RWPE2 (cell line): ENCODE measurements around the gene CRYBA4.

ENCODE experiments used
- ATAC-seq: fragments of 200-7000 bp; cut with Tn5 transposase; 3 replicates; pipeline ENCODE4 v1.9.1; 2021; ENCODE audit warnings: low read depth
- DNase-seq: peaks from one replicate; pipeline ENCODE4 v3.0.0-alpha.2; 2020; ENCODE audit warnings: low spot score
- H3K27ac ChIP-seq: fragments of 450-650 bp; 2 replicates; pipeline ENCODE4 v1.5.1; 2017; ENCODE audit warnings: mild to moderate bottlenecking; ENCODE audit not compliant: poor library complexity, severe bottlenecking
- H3K27me3 ChIP-seq: fragments of 250-450 bp; sonication (Bioruptor Pico); 2 replicates; pipeline ENCODE4 v1.5.1; 2021; ENCODE audit warnings: mild to moderate bottlenecking, moderate library complexity; ENCODE audit not compliant: insufficient read depth, poor library complexity, severe bottlenecking
- H3K36me3 ChIP-seq: fragments of 250-450 bp; sonication (Bioruptor Pico); 2 replicates; pipeline ENCODE4 v1.5.1; 2020; ENCODE audit warnings: low read depth, mild to moderate bottlenecking, moderate library complexity
- H3K4me1 ChIP-seq: fragments of 250-450 bp; sonication (Bioruptor Pico); 2 replicates; pipeline ENCODE4 v1.5.1; 2021; ENCODE audit warnings: mild to moderate bottlenecking, moderate library complexity; ENCODE audit not compliant: insufficient read depth, poor library complexity, severe bottlenecking
- H3K4me3 ChIP-seq: fragments of 250-450 bp; sonication (Bioruptor Pico); 2 replicates; pipeline ENCODE4 v1.5.1; 2021; ENCODE audit warnings: mild to moderate bottlenecking, moderate library complexity; ENCODE audit not compliant: severe bottlenecking
- H3K9me3 ChIP-seq: fragments of 250-450 bp; sonication (Bioruptor Pico); 2 replicates; pipeline ENCODE4 v1.5.1; 2021; ENCODE audit warnings: mild to moderate bottlenecking, moderate library complexity; ENCODE audit not compliant: severe bottlenecking
- CTCF ChIP-seq: fragments of 450-650 bp; IDR thresholded peaks from one replicate; pipeline ENCODE4 v1.5.1; 2017; ENCODE audit warnings: mild to moderate bottlenecking, moderate library complexity; ENCODE audit not compliant: poor library complexity, severe bottlenecking

The CRYBA4 gene

GRCh38 chr22:26672590-26673468 is 51.1 kb downstream of the CRYBA4 start:
- Histone ChIP-seq H3K4me3 (peak overlapping the region; percentile 62), H3K4me1 (peaks cover 25% of the 10 kb centered on the region), H3K27ac (peak overlapping the region; percentile 99), H3K36me3 (no peaks in the 10 kb centered on the region), H3K27me3 (no peaks in the 10 kb centered on the region), H3K9me3 (no peaks in the 10 kb centered on the region)
- ATAC-seq (peak; percentile 80), DNase-seq (peak; percentile 92)
- TF ChIP-seq CTCF, result peak; percentile 68

GRCh38 chr22:26673486-26673885 is 51.7 kb downstream of the CRYBA4 start:
- ATAC-seq (peak; percentile 46), DNase-seq (no peak)
- TF ChIP-seq CTCF, result no peak
- Histone ChIP-seq H3K4me1 (peaks cover 25% of the 10 kb centered on the region), H3K27ac (peak overlapping the region; percentile 99), H3K4me3 (peak overlapping the region; percentile 62), H3K36me3 (no peaks in the 10 kb centered on the region), H3K27me3 (no peaks in the 10 kb centered on the region), H3K9me3 (no peaks in the 10 kb centered on the region)

GRCh38 chr22:26674211-26675190 is 52.7 kb downstream of the CRYBA4 start:
- H3K4me1 ChIP-seq, result peaks cover 25% of the 10 kb centered on the region
- H3K27ac ChIP-seq, result peak overlapping the region; percentile 99
- ATAC-seq, result no peak
- TF ChIP-seq CTCF, result no peak
- H3K36me3 ChIP-seq, result no peaks in the 10 kb centered on the region
- H3K9me3 ChIP-seq, result no peaks in the 10 kb centered on the region
- DNase-seq, result no peak
- peak overlapping the region; percentile 62 for H3K4me3 ChIP-seq
- no peaks in the 10 kb centered on the region for H3K27me3 ChIP-seq

- Histone ChIP-seq H3K27me3 (no peaks in the 10 kb centered on the region), H3K4me3 (no peak overlapping the region), H3K36me3 (peaks cover 4% of the 10 kb centered on the region), H3K4me1 (peaks cover 25% of the 10 kb centered on the region), H3K9me3 (no peaks in the 10 kb centered on the region), H3K27ac (no peak overlapping the region)
- ATAC-seq (no peak), DNase-seq (no peak)
- no peak for TF ChIP-seq CTCF
These were observed 54.0 kb downstream of the CRYBA4 start for GRCh38 chr22:26675687-26676268.
